GM23338 (cell line): ENCODE results near the gene AMBP.

Source experiments
- EZH2phosphoT487 ChIP-seq: fragments of 200-600 bp; sonication (generic); IDR thresholded peaks from one replicate; pipeline ENCODE4 v1.8.1; 2018; ENCODE audit warnings: antibody characterized with exemption; ENCODE audit not compliant: unreplicated experiment
- TF ChIP-seq, protein P1 (sequence below), 2 experiments: fragments of 200-600 bp in 1 of 2; sonication (generic) in 1 of 2; conservative IDR thresholded peaks; 2 replicates each; pipeline versions ENCODE4 v1.5.1 to v1.6.1; 2016 to 2017; ENCODE audit warnings: antibody characterized with exemption in 2 of 2, low read depth in 2 of 2, mild to moderate bottlenecking in 2 of 2, moderate library complexity in 1 of 2

DNA sequence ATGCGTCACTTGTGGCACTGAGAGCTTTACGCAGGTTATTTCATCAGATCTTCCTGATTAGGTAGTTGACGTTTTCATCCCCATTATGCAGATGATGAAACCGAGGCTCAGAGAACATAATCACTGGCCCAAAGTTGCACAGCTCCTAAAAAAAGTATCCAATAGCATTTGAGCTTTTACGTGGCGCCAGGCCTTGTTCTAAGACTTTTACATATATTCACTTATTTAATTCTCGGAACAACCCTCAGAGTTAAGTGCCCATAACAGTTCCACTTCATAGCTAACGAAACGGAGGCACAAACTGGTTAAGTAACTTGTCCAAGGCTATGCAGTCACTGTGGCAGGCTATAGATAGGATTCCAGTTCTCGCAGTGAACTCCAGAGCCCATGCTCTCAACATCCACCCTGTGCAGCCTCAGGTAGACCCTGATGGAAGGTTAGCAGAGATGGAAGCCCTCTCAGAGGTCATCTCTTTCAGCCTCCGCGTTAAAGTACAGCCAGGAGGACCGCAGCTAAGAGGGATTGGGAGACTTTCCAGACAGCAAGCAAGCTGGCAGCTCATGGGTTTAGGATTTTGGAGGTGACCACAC is 39.3 kb downstream of the AMBP start:
- TF ChIP-seq, protein P1, sequence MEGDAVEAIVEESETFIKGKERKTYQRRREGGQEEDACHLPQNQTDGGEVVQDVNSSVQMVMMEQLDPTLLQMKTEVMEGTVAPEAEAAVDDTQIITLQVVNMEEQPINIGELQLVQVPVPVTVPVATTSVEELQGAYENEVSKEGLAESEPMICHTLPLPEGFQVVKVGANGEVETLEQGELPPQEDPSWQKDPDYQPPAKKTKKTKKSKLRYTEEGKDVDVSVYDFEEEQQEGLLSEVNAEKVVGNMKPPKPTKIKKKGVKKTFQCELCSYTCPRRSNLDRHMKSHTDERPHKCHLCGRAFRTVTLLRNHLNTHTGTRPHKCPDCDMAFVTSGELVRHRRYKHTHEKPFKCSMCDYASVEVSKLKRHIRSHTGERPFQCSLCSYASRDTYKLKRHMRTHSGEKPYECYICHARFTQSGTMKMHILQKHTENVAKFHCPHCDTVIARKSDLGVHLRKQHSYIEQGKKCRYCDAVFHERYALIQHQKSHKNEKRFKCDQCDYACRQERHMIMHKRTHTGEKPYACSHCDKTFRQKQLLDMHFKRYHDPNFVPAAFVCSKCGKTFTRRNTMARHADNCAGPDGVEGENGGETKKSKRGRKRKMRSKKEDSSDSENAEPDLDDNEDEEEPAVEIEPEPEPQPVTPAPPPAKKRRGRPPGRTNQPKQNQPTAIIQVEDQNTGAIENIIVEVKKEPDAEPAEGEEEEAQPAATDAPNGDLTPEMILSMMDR (conservative IDR thresholded peaks at IDR 0.05; ENCODE audit: low read depth in 2 of 2): no peak
- no peak for TF ChIP-seq EZH2phosphoT487
